H9 (cell line): ENCODE data around the gene SCUBE1. TPM values are rescaled to one million over a fixed set of nuclear protein-coding genes. Genes with fewer than 3 reads are reported as not detected.

Experiments
- DNase-seq: peaks from one replicate; pipeline ENCODE4 v3.0.0-alpha.2; 2017
- H2AFZ ChIP-seq: one replicate; pipeline ENCODE4 v1.6.1; 2013; ENCODE audit warnings: mild to moderate bottlenecking, low read length, control low read depth, moderate library complexity
- H2AK5ac ChIP-seq: 2 replicates; pipeline ENCODE4 v1.6.1; 2013; ENCODE audit warnings: low read length, control low read depth, mixed read lengths; ENCODE audit not compliant: insufficient read length
- H2BK120ac ChIP-seq: one replicate; pipeline ENCODE4 v1.6.1; 2013; ENCODE audit warnings: low read depth, mild to moderate bottlenecking, low read length, control low read depth, inconsistent platforms; ENCODE audit not compliant: poor library complexity, severe bottlenecking
- H2BK12ac ChIP-seq: 2 replicates; pipeline ENCODE4 v1.6.1; 2013; ENCODE audit warnings: low read length, control low read depth, mixed read lengths, low read depth; ENCODE audit not compliant: insufficient read length
- H2BK15ac ChIP-seq: 2 replicates; pipeline ENCODE4 v1.6.1; 2013; ENCODE audit warnings: low read depth, low read length, control low read depth
- H2BK20ac ChIP-seq: one replicate; pipeline ENCODE4 v1.6.1; 2013; ENCODE audit warnings: low read depth, mild to moderate bottlenecking, low read length, control low read depth, inconsistent platforms; ENCODE audit not compliant: poor library complexity, severe bottlenecking
- H2BK5ac ChIP-seq: 2 replicates; pipeline ENCODE4 v1.6.1; 2013; ENCODE audit warnings: low read length, control low read depth, mixed read lengths; ENCODE audit not compliant: insufficient read length
- H3K14ac ChIP-seq: 2 replicates; pipeline ENCODE4 v1.6.1; 2013; ENCODE audit warnings: low read length, control low read depth; ENCODE audit not compliant: insufficient read depth
- H3K18ac ChIP-seq: 2 replicates; pipeline ENCODE4 v1.6.1; 2013; ENCODE audit warnings: low read depth, mild to moderate bottlenecking, mixed read lengths, low read length, control low read depth; ENCODE audit not compliant: insufficient read length
- H3K23ac ChIP-seq: 2 replicates; pipeline ENCODE4 v1.6.1; 2013; ENCODE audit warnings: low read length, control low read depth, mixed read lengths, low read depth; ENCODE audit not compliant: insufficient read length
- H3K23me2 ChIP-seq: 2 replicates; pipeline ENCODE4 v1.6.1; 2013; ENCODE audit warnings: low read depth, mild to moderate bottlenecking, mixed read lengths, low read length, control low read depth; ENCODE audit not compliant: insufficient read length, poor library complexity, severe bottlenecking
- H3K27ac ChIP-seq: 2 replicates; pipeline ENCODE4 v1.5.1; 2013; ENCODE audit warnings: low read length, control low read depth, mixed read lengths, low read depth; ENCODE audit not compliant: insufficient read length
- H3K27me3 ChIP-seq: 2 replicates; pipeline ENCODE4 v1.6.1; 2013; ENCODE audit warnings: low read length, control low read depth, inconsistent platforms; ENCODE audit not compliant: insufficient read depth
- H3K4ac ChIP-seq: 2 replicates; pipeline ENCODE4 v1.6.1; 2013; ENCODE audit warnings: low read depth, mild to moderate bottlenecking, control low read depth, inconsistent platforms, low read length, moderate library complexity
- H3K4me1 ChIP-seq: 2 replicates; pipeline ENCODE4 v1.6.1; 2013; ENCODE audit warnings: low read length, control low read depth, inconsistent platforms; ENCODE audit not compliant: insufficient read depth
- H3K4me2 ChIP-seq: 2 replicates; pipeline ENCODE4 v1.6.1; 2013; ENCODE audit warnings: low read length, control low read depth, mixed read lengths; ENCODE audit not compliant: insufficient read length, insufficient read depth
- H3K56ac ChIP-seq: 2 replicates; pipeline ENCODE4 v1.6.1; 2013; ENCODE audit warnings: low read depth, mild to moderate bottlenecking, mixed read lengths, low read length, control low read depth; ENCODE audit not compliant: insufficient read length
- H3K79me1 ChIP-seq: 2 replicates; pipeline ENCODE4 v1.6.1; 2013; ENCODE audit warnings: low read depth, mild to moderate bottlenecking, moderate library complexity, low read length, control low read depth, inconsistent platforms; ENCODE audit not compliant: insufficient read depth, poor library complexity, severe bottlenecking
- H3K79me2 ChIP-seq: 2 replicates; pipeline ENCODE4 v1.6.1; 2013; ENCODE audit warnings: low read length, control low read depth, inconsistent platforms; ENCODE audit not compliant: insufficient read depth
- H3K9ac ChIP-seq: 2 replicates; pipeline ENCODE4 v1.6.1; 2013; ENCODE audit warnings: low read length, control low read depth, mixed read lengths; ENCODE audit not compliant: insufficient read length; ENCODE audit errors: extremely low read depth
- H3K9me3 ChIP-seq: one replicate; pipeline ENCODE4 v1.6.1; 2013; ENCODE audit warnings: low read depth, low read length, inconsistent platforms; ENCODE audit not compliant: control insufficient read depth
- H3T11ph ChIP-seq: one replicate; pipeline ENCODE4 v1.6.1; 2013; ENCODE audit warnings: mild to moderate bottlenecking, low read length, control low read depth, inconsistent platforms
- H4K20me1 ChIP-seq: one replicate; pipeline ENCODE4 v1.6.1; 2013; ENCODE audit not compliant: control insufficient read depth, insufficient read length, insufficient read depth
- H4K5ac ChIP-seq: 2 replicates; pipeline ENCODE4 v1.6.1; 2013; ENCODE audit warnings: low read depth, mild to moderate bottlenecking, mixed read lengths, low read length, control low read depth; ENCODE audit not compliant: insufficient read length
- H4K8ac ChIP-seq: replicated peaks from 2 replicates; pipeline ENCODE4 v1.6.1; 2013; ENCODE audit warnings: low read length, control low read depth, mixed read lengths, low read depth; ENCODE audit not compliant: insufficient read length
- H4K91ac ChIP-seq: 2 replicates; pipeline ENCODE4 v1.6.1; 2013; ENCODE audit warnings: low read depth, mild to moderate bottlenecking, moderate library complexity, mixed read lengths, low read length, control low read depth; ENCODE audit not compliant: insufficient read length
- H3K27ac Mint-ChIP-seq, 3 experiments: 2 replicates in 2 of 3; 3 replicates in 1 of 3; pipeline ENCODE4 v1.8.0; 2020 to 2021; ENCODE audit warnings: mixed read lengths in 3 of 3, mild to moderate bottlenecking in 1 of 3, moderate library complexity in 1 of 3
- H3K27me3 Mint-ChIP-seq: 2 replicates; pipeline ENCODE4 v1.8.0; 2021; ENCODE audit warnings: low read depth, mild to moderate bottlenecking, moderate library complexity, mixed read lengths
- H3K36me3 Mint-ChIP-seq, 3 experiments: 2 replicates in 2 of 3; 3 replicates in 1 of 3; pipeline ENCODE4 v1.8.0; 2020 to 2021; ENCODE audit warnings: low read depth in 3 of 3, mixed read lengths in 3 of 3; ENCODE audit not compliant: insufficient read depth in 1 of 3
- H3K4me1 Mint-ChIP-seq, 2 experiments: 2 replicates each; pipeline ENCODE4 v1.8.0; 2020; ENCODE audit warnings: mixed read lengths in 2 of 2
- H3K4me3 Mint-ChIP-seq, 2 experiments: 2 replicates in 1 of 2; 3 replicates in 1 of 2; pipeline ENCODE4 v1.8.0; 2020 to 2021; ENCODE audit warnings: mild to moderate bottlenecking in 2 of 2, mixed read lengths in 2 of 2, moderate library complexity in 1 of 2
- H3K9me3 Mint-ChIP-seq, 2 experiments: 2 replicates in 1 of 2; 3 replicates in 1 of 2; pipeline ENCODE4 v1.8.0; 2020; ENCODE audit warnings: mild to moderate bottlenecking in 2 of 2, mixed read lengths in 2 of 2, moderate library complexity in 1 of 2
- WGBS: extraction: QIAGEN DNeasy Blood & Tissue Kit; methylation state at CpG from one replicate; pipeline ENCODE4 v1.1.7; 2013; ENCODE audit warnings: missing lambda C conversion rate, low lambda C conversion rate, mixed read lengths; ENCODE audit not compliant: insufficient read length; ENCODE audit errors: extremely low coverage; 5-methylcytosine and 5-hydroxymethylcytosine counted together
- total RNA-seq: library from RNA; stranded (reverse); gene quantifications from 2 replicates; pipeline ENCODE4 v1.2.1, GENCODE V29; 2021
- TF ChIP-seq, protein P1 (sequence below): fragments of 200-600 bp; sonication (generic); conservative IDR thresholded peaks from 3 replicates; pipeline ENCODE4 v1.8.0; 2021; ENCODE audit warnings: antibody characterized with exemption, mild to moderate bottlenecking

Gene SCUBE1
- total RNA-seq, 1 experiment from 2014 or later = 1.2 TPM

DNA sequence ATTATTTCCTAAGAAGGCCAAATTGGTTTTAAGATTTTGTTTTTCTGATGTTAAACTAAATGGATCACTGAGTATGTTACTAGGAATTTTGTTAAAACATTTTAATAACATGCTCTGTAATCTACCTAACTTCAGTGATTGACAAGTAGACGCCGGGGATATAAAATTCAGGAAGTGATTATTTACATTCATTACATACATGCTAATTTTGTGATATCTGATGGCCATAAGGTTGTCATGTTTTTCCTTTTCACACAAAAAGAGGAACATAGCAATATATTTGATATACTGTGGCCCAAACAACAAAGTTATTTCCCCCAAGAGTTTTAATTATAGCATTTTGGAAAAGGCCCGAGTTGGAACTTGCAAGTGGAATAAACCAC is 12.1 kb downstream of the SCUBE1 start:
- Histone ChIP-seq H3K23ac (no peak overlapping the region), H3K9me3 (no peaks in the 10 kb centered on the region), H2AFZ (no peak overlapping the region), H3K18ac (no peak overlapping the region), H3T11ph (no peak overlapping the region), H2BK15ac (no peak overlapping the region), H4K20me1 (no peaks in the 10 kb centered on the region), H3K56ac (no peak overlapping the region), H4K8ac (no peak overlapping the region), H3K4me2 (no peak overlapping the region), H3K4me1 (no peaks in the 10 kb centered on the region; the same call in 1 of the 2 replicates), H3K4ac (no peak overlapping the region), H3K14ac (no peak overlapping the region), H3K79me1 (no peaks in the 10 kb centered on the region), H4K91ac (no peak overlapping the region), H2AK5ac (no peak overlapping the region), H2BK5ac (no peak overlapping the region), H3K23me2 (no peaks in the 10 kb centered on the region), H3K27ac (no peak overlapping the region), H4K5ac (no peak overlapping the region), H3K27me3 (no peaks in the 10 kb centered on the region), H3K79me2 (0 out of 2 replicates have a peak, but pooled peaks cover 2% of the 10 kb centered on the region), H3K9ac (no peak overlapping the region), H2BK12ac (no peak overlapping the region), H2BK120ac (no peak overlapping the region), H2BK20ac (no peak overlapping the region)
- Mint-ChIP-seq H3K4me1 (peaks cover 21 to 31% of the 10 kb centered on the region in 2 experiments), H3K9me3 (no peaks in the 10 kb centered on the region), H3K27ac (no peak overlapping the region), H3K4me3 (no peak overlapping the region), H3K36me3 (no peaks in the 10 kb centered on the region), H3K27me3 (peaks cover 5% of the 10 kb centered on the region; the same call in 1 of the 2 replicates)
- TF ChIP-seq, protein P1, sequence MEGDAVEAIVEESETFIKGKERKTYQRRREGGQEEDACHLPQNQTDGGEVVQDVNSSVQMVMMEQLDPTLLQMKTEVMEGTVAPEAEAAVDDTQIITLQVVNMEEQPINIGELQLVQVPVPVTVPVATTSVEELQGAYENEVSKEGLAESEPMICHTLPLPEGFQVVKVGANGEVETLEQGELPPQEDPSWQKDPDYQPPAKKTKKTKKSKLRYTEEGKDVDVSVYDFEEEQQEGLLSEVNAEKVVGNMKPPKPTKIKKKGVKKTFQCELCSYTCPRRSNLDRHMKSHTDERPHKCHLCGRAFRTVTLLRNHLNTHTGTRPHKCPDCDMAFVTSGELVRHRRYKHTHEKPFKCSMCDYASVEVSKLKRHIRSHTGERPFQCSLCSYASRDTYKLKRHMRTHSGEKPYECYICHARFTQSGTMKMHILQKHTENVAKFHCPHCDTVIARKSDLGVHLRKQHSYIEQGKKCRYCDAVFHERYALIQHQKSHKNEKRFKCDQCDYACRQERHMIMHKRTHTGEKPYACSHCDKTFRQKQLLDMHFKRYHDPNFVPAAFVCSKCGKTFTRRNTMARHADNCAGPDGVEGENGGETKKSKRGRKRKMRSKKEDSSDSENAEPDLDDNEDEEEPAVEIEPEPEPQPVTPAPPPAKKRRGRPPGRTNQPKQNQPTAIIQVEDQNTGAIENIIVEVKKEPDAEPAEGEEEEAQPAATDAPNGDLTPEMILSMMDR = no peak
- DNase-seq = no peak
- WGBS = no CpG with 5 or more reads among the region's 3 CpGs
